T-helper 1 cell (primary cell): ENCODE results near the gene GLP1R.

Source experiments
- DNase-seq, 5 donors: peaks; one replicate each; pipeline ENCODE4 v3.0.0-alpha.2; 2012 to 2020

GLP1R gene

GRCh38 chr6:39047434-39048327 is 900 bp upstream of the GLP1R start:
- no peak for DNase-seq

GRCh38 chr6:39049575-39050283 is 1.1 kb downstream of the GLP1R start:
- DNase-seq: no peak

GRCh38 chr6:39050453-39051112 is 2.0 kb downstream of the GLP1R start:
- no peak for DNase-seq

GRCh38 chr6:39051399-39052122 is 3.0 kb downstream of the GLP1R start:
- no peak for DNase-seq

- no peak for DNase-seq
Measured at GRCh38 chr6:39053016-39053624, 4.5 kb downstream of the GLP1R start.

- DNase-seq: no peak
Measured at GRCh38 chr6:39053854-39054576, 5.4 kb downstream of the GLP1R start.

- no peak for DNase-seq
Measured at GRCh38 chr6:39054577-39055142, 6.1 kb downstream of the GLP1R start.

- no peak for DNase-seq
Measured at GRCh38 chr6:39055661-39056060, 7.1 kb downstream of the GLP1R start.

- DNase-seq: no peak
Measured at GRCh38 chr6:39056191-39056590, 7.6 kb downstream of the GLP1R start.

- no peak for DNase-seq
Measured at GRCh38 chr6:39056681-39057080, 8.1 kb downstream of the GLP1R start.

GRCh38 chr6:39057251-39058155 is 8.9 kb downstream of the GLP1R start:
- DNase-seq: no peak

GRCh38 chr6:39058471-39059147 is 10.0 kb downstream of the GLP1R start:
- DNase-seq: no peak

GRCh38 chr6:39059496-39060310 is 11.1 kb downstream of the GLP1R start:
- DNase-seq: no peak

GRCh38 chr6:39060467-39061160 is 12.0 kb downstream of the GLP1R start:
- DNase-seq: no peak

GRCh38 chr6:39061182-39061581 is 12.6 kb downstream of the GLP1R start:
- no peak for DNase-seq

- DNase-seq: no peak
Measured at GRCh38 chr6:39061588-39061987, 13.0 kb downstream of the GLP1R start.

GRCh38 chr6:39062014-39062740 is 13.6 kb downstream of the GLP1R start:
- no peak for DNase-seq
